Measurements from ENCODE around the gene AOC1.

Gene AOC1

GRCh38 chr7:150858236-150859197 lies 6.2 kb downstream of the AOC1 start:
- DNase-seq, result no peak

- DNase-seq, result no peak
Observed at GRCh38 chr7:150860291-150860977, 8.1 kb downstream of the AOC1 start.

GRCh38 chr7:150860978-150861295 lies 8.6 kb downstream of the AOC1 start:
- no peak for DNase-seq

- no peak for DNase-seq
Observed at GRCh38 chr7:150862356-150862755, 10.0 kb downstream of the AOC1 start.

- no peak for DNase-seq
Observed at GRCh38 chr7:150863946-150864345, 11.6 kb downstream of the AOC1 start.

GRCh38 chr7:150866932-150867564 lies 14.7 kb downstream of the AOC1 start:
- DNase-seq, result no peak

- no peak for DNase-seq
Observed at GRCh38 chr7:150867605-150868004, 15.3 kb downstream of the AOC1 start.

GRCh38 chr7:150869467-150869866 lies 17.1 kb downstream of the AOC1 start:
- no peak for DNase-seq

- DNase-seq, result no peak
Observed at GRCh38 chr7:150871601-150872000, 19.3 kb downstream of the AOC1 start.

- DNase-seq, result no peak
Observed at GRCh38 chr7:150874401-150875198, 22.3 kb downstream of the AOC1 start.

- DNase-seq, result no peak
Observed at GRCh38 chr7:150875791-150876190, 23.5 kb downstream of the AOC1 start.

GRCh38 chr7:150876817-150877526 lies 24.7 kb downstream of the AOC1 start:
- peak; percentile 31 to 44 for DNase-seq

- DNase-seq, result no peak
Observed at GRCh38 chr7:150877536-150877935, 25.2 kb downstream of the AOC1 start.

GRCh38 chr7:150879345-150879744 lies 27.0 kb downstream of the AOC1 start:
- DNase-seq, result no peak

GRCh38 chr7:150881189-150881588 lies 28.9 kb downstream of the AOC1 start:
- no peak for DNase-seq

- DNase-seq, result no peak
Observed at GRCh38 chr7:150890853-150891584, 38.7 kb downstream of the AOC1 start.

GRCh38 chr7:150891740-150892139 lies 39.4 kb downstream of the AOC1 start:
- DNase-seq, result peak in 1 of 2 donors; percentile 12

GRCh38 chr7:150895809-150896208 lies 43.5 kb downstream of the AOC1 start:
- no peak for DNase-seq

GRCh38 chr7:150896562-150897209 lies 44.4 kb downstream of the AOC1 start:
- no peak for DNase-seq

GRCh38 chr7:150897502-150898474 lies 45.5 kb downstream of the AOC1 start:
- DNase-seq, result no peak
